DLD1 (cell line): ENCODE results near the gene LEFTY2.
"Not testable (repeated sequence)": the region's sequence is repeated elsewhere in the genome, so short reads cannot be mapped to it uniquely, and the experiment has no call there.

Experiments used
- in situ Hi-C: cut with HindIII; loops from 2 replicates; pipeline ENCODE4 v1.10.0; 2017; ENCODE audit warnings: low sequenced_read_pairs

The LEFTY2 gene, protein sequence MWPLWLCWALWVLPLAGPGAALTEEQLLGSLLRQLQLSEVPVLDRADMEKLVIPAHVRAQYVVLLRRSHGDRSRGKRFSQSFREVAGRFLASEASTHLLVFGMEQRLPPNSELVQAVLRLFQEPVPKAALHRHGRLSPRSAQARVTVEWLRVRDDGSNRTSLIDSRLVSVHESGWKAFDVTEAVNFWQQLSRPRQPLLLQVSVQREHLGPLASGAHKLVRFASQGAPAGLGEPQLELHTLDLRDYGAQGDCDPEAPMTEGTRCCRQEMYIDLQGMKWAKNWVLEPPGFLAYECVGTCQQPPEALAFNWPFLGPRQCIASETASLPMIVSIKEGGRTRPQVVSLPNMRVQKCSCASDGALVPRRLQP

GRCh38 chr1:225941187-225941941 lies at the start of gene LEFTY2:
Gene LEFTY2, minus strand, starts transcription at chr1:225941220. Its CDS starts 80 bp downstream, at chr1:225941140.
- in situ Hi-C loops, result no loop called here

DNA sequence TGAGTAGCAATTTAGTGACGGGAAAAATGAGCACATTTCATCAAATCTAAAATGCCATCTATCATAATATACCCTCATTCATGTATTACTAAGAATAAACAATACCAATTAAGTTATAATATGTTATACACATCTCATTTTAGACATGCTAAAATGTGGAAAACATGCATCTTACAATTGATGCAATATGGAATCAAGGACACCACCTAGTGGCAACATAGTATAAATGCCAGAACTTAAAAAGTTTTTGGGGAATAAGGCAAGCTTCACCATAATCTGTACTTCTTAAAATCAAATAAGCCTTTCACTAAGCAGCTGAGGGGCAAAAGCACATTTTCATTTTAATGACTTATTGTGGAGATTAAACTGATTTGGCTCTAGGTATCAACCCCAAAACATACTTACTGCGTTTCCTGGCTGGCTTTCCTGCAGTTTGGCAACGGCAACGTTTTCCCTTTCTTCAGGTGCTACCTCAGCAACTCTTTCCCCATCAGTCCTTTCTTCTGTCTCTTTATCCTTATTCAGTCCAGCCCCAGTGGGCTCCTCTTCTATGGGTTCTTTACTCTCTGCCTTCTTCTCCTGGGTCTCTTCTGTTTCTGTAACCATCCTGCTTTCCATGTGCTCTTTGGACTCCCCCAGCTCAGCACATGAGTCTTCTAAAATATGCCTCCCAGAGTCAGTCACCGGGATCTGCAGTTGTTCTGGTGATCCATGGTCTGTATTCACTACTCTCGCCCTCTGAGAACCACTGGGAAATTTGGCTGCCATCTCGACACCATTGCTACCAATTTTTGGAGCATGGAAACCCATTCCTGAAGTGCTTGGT lies 46.7 kb upstream of the LEFTY2 start:
- in situ Hi-C loops, result loop anchor here (10.0 to 25.0 kb wide), 2 partner anchors 433 to 500 kb away; no protein-coding TSS in a partner anchor

DNA sequence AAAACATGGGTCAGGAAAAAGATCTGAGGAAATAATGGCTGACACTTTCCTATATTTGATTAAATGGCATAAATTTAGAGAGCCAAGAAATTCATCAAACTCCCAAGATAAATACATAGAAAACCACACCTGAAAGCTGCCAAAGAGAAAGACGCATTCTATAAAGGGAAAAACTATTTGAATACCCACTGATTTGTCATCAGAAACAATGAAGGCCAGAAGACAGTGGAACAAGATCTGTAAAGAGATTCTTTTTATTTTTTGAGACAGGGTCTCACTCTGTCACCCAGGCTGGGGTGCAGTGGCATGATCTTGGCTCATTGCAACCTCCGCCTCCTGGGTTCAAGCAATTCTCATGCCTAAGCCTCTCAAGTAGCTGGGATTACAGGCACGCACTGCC lies 40.7 kb upstream of the LEFTY2 start:
- in situ Hi-C loops, result loop anchor here (10.0 to 25.0 kb wide), 2 partner anchors 427 to 494 kb away; no protein-coding TSS in a partner anchor

- in situ Hi-C loops, result loop anchor here (10.0 to 25.0 kb wide), 2 partner anchors 425 to 493 kb away; no protein-coding TSS in a partner anchor
Observed at GRCh38 chr1:225980005-225980836, 39.2 kb upstream of the LEFTY2 start.

GRCh38 chr1:225979421-225979820 lies 38.4 kb upstream of the LEFTY2 start:
- in situ Hi-C loops, result loop anchor here (25.0 kb wide), 1 partner anchor 492 kb away; no protein-coding TSS in a partner anchor

DNA sequence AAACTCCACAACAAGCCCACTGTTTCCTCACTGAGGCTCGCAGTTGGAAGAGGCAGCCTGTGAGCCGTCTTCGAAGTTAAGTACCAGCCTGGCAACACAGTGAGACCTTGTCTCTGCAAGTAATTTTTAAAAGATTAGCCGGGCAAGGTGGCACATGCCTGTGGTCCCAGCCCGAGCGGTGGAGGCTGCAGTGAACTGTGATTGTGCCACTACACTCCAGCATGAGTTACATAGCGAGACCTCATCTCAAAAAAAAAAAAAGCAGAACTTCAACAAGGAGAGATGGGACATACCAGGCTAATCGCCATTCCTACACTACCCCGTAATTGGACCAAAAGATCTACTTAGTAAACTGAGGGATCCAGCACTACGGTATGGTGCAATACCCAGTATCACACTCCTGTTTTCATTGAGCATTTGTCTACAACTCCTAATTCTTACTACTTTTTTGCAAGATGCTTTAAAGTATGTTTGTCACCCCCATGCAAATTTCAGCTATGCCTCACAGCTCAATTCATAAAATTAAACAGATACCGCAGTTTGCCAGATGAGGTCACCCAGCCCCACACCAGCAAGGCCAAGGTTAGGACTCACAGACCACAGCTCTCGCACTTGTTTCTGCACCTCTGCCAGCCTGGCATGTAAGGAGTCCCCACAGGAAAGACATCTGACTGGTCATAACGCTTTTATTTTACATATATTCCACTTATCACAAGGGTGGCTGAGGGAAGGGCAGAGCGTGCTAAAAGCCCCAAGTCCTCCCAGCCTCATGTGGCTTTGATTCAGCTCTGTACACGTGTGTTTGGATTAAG lies 37.1 kb upstream of the LEFTY2 start:
- in situ Hi-C loops, result loop anchor here (25.0 kb wide), 1 partner anchor 491 kb away; no protein-coding TSS in a partner anchor

DNA sequence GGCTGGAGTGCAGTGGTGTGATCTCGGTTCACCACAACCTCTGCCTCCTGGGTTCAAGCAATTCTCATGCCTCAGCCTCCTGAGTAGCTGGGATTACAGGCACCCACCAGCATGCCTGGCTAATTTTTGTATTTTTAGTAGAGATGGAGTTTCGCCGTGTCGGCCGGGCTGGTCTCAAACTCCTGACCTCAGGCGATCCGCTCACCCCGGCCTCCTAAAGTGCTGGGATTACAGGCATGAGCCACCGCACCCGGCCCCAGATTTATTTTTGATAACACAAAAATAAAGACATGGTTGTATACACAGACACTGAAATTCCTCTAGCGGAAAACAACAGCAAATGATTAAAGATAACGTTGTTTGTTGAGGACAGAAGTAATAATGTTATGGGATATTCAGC lies 34.1 kb upstream of the LEFTY2 start:
- in situ Hi-C loops, result loop anchor here (25.0 kb wide), 1 partner anchor 488 kb away; no protein-coding TSS in a partner anchor

GRCh38 chr1:225974454-225974853 lies 33.4 kb upstream of the LEFTY2 start:
- in situ Hi-C loops, result no loop called here

DNA sequence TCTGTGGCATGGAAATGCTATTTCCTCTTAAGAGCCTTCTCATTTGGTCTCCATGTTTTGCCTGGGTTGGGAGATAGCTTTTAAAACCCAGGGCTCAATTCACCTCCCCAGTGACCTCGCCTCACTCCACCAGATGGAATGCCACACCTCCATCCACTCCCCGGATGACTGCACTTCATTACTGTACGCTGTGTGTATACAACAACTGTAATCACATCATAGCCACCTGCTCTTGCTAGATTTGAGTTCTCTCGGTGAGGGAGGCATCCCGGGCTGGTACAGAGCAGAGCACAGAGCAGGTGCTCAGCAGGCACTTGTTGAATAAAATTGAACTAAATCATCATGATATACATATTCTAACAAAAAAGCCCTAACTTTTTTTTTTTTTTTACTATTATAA lies 32.1 kb upstream of the LEFTY2 start:
- in situ Hi-C loops, result no loop called here

DNA sequence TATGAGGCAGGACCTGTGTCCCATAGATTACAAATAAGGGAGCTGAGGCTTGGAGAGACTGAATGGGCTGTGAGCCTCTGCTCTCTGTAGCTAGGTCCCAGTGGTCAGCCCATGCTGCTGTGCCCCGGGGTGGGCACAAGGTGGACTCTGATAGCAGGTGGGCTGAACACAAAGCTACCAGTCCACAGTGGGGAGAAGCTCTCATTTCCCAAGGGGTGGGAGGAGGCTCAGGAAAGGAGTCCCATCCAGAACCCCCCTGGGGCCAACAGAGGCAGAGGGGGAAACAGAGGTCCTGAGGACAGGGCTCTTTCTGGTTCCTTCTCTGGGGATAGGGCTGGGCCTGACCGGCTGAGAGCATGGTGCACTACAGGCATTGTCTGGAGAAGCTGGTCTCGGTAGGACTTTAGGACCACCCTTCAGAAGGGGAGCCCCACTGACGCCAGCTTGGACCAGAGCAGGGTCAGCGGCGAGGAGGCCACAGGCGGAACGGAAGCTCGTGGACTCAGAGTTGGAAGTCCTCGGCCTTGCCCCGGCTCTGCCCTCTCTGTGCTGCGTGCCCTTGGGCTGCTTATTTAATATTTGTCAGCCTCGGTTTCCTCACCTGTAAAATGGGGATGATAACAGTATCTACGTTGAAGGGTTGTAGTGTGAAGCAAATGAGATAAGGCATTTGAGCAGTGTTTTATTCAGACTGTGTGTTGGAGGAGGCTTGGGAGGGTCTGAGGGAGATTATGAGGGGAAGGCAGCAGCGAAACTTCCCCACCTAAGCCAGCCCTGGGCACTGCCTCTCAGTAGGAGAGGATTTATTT lies 31.5 kb upstream of the LEFTY2 start:
- in situ Hi-C loops, result no loop called here

DNA sequence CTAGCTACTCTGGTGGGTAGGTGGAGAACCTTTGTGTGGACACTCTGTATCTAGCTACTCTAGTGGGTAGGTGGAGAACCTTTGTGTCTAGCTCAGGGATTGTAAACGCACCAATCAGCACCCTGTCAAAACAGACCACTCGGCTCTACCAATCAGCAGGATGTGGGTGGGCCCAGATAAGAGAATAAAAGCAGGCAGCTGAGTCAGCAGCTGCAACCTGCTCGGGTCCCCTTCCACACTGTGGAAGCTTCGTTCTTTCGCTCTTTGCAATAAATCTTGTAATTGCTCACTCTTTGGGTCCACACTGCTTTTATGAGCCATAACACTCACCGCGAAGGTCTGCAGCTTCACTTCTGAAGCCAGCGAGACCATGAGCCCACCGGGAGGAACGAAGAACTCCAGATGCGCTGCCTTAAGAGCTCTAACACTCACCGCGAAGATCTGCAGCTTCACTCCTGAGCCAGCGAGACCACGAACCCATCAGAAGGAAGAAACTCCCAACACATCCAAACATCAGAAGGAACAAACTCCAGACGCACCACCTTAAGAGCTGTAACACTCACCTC lies 29.7 kb upstream of the LEFTY2 start:
- in situ Hi-C loops, result not testable (repeated sequence)

- in situ Hi-C loops, result not testable (repeated sequence)
Observed at GRCh38 chr1:225969751-225970150, 28.7 kb upstream of the LEFTY2 start.

GRCh38 chr1:225965231-225965630 lies 24.2 kb upstream of the LEFTY2 start:
- in situ Hi-C loops, result no loop called here

GRCh38 chr1:225963735-225964530 lies 22.9 kb upstream of the LEFTY2 start:
- in situ Hi-C loops, result no loop called here

- in situ Hi-C loops, result no loop called here
Observed at GRCh38 chr1:225962440-225962975, 21.5 kb upstream of the LEFTY2 start.

DNA sequence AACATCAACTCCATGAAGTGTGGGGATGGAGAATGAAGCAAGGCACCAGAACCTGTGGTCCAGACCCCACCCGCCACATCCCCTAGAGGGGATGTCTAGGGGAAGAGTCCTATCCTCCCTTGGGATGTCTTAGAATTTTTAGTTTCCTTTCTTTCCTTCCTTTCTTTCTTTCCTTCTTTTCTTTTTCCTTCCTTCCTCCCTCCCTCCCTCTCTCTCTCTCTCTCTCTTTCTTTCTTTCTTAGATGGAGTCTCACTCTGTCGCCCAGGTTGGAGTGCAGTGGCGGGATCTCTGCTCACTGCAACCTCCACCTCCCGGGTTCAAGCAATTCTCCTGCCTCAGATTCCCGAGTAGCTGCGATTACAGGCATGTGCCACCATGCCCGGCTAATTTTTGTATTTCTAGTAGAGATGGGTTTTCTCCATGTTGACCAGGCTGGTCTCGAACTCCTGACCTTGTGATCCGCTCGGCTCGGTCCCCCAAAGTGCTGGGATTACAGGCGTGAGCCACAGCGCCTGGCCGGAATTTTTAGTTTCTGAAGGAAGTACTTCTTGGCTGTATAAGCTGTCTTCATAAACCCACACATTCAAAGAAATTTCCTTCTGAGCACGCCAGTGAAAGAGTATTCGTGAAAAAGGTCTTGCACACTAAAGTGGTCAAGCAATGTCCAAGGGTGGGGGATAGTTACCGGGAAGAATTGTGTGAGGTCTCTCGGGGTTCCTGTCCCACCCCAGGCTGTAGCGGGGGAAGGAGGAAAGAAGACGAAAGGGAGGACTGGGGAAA lies 20.8 kb upstream of the LEFTY2 start:
- in situ Hi-C loops, result no loop called here
